Uterus (tissue), 4 donors: Measurements from ENCODE around the gene PPME1. TPM values are rescaled to one million over a fixed set of nuclear protein-coding genes. Genes with fewer than 3 reads are reported as not detected.

Experiments
- DNase-seq, 2 donors: peaks; one replicate each; pipeline ENCODE4 v3.0.0-alpha.2; 2019 to 2020
- H3K27ac ChIP-seq, 2 donors: fragments of 200-600 bp; sonication (generic); 1 replicate in 1 of 2; 2 replicates in 1 of 2; pipeline ENCODE4 v1.5.1; 2016 to 2018
- H3K27me3 ChIP-seq, 2 donors: fragments of 200-600 bp; sonication (generic); one replicate each; pipeline ENCODE4 v1.5.1; 2018 to 2019; ENCODE audit warnings: control low read depth in 1 of 2
- H3K36me3 ChIP-seq, 2 donors: fragments of 200-600 bp; sonication (generic); one replicate each; pipeline ENCODE4 v1.5.1; 2019; ENCODE audit warnings: control low read depth in 1 of 2
- H3K4me1 ChIP-seq, 2 donors: fragments of 200-600 bp; sonication (generic); one replicate each; pipeline ENCODE4 v1.5.1; 2018 to 2019; ENCODE audit warnings: control low read depth in 1 of 2
- H3K4me3 ChIP-seq, 2 donors: fragments of 200-600 bp; sonication (generic); 1 replicate in 1 of 2; 2 replicates in 1 of 2; pipeline ENCODE4 v1.5.1; 2018 to 2019; ENCODE audit warnings: mild to moderate bottlenecking in 1 of 2
- H3K9me3 ChIP-seq, 2 donors: fragments of 200-600 bp; sonication (generic); one replicate each; pipeline ENCODE4 v1.5.1; 2019; ENCODE audit warnings: control low read depth in 1 of 2
- CTCF ChIP-seq, 4 experiments: fragments of 200-600 bp in 2 of 4; fragments of 450-650 bp in 2 of 4; sonication (generic) in 2 of 4; IDR thresholded peaks; one replicate each; pipeline ENCODE4 v1.5.1; 2016 to 2019; ENCODE audit warnings: antibody characterized with exemption in 4 of 4, mild to moderate bottlenecking in 2 of 4, moderate library complexity in 1 of 4
- POLR2A ChIP-seq, 2 donors: fragments of 450-650 bp; IDR thresholded peaks; one replicate each; pipeline ENCODE4 v1.6.1; 2016; ENCODE audit warnings: antibody characterized with exemption in 2 of 2, mild to moderate bottlenecking in 1 of 2, moderate library complexity in 1 of 2
- intact Hi-C: fragments of 100-400 bp; cut with DNase I; formaldehyde crosslinking; loops from one replicate; pipeline ENCODE4 v1.15.1; 2023; ENCODE audit warnings: low total_unique reads
- small RNA-seq: library from RNA; depleted of rRNA; stranded (forward); fragments of <200 nt; gene quantifications from one replicate; pipeline ENCODE3, GENCODE V24; 2016
- total RNA-seq, 4 donors: library from RNA; depleted of rRNA in 3 of 4; stranded (reverse); fragments of >200 nt in 3 of 4; gene quantifications; one replicate each; pipeline versions ENCODE4 v1.1.0 to v1.2.4, GENCODE V29; 2014 to 2023
- donor health status: DM: yes; HTN: yes; CAD: no.

PPME1 gene
- total RNA-seq, 4 donors from 2014 or later, result 12.6 to 60.0 (median 45.3) TPM

- TF ChIP-seq POLR2A (IDR thresholded peaks at IDR 0.05), result no peak
- TF ChIP-seq CTCF (IDR thresholded peaks at IDR 0.05), result no peak
- peak overlapping the region; percentile 53 to 56 for H3K27ac ChIP-seq
Measured at GRCh38 chr11:74288161-74288560, 117.1 kb downstream of the PPME1 start.

DNA sequence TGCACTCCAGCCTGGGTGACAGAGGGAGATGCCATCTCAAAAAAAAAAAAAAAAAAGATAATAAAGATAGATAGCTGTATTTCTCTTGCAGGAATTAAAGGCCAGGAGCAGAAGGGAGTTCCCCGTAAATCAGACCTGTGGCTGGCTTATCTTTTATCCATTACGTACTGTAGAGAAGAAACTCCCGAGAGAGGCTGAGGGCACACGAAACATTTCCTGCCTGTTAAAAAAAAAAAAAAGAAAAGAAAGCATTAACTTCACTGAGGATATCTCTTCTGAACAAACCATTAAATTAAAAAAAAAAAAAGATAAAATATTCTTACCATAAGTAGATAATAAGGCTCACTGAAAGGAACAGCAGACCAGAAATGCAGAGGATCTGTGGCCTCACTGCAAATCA is 117.8 kb downstream of the PPME1 start:
- peak overlapping the region in 1 of 2 donors; percentile 53 for H3K27ac ChIP-seq
- DNase-seq, result no peak
- no peaks in the 10 kb centered on the region for H3K27me3 ChIP-seq
- intact Hi-C loops, result no loop called here
- TF ChIP-seq CTCF (IDR thresholded peaks at IDR 0.05) (no peak), POLR2A (IDR thresholded peaks at IDR 0.05) (no peak)
- H3K9me3 ChIP-seq, result no peaks in the 10 kb centered on the region
- H3K4me1 ChIP-seq, result no peaks in the 10 kb centered on the region
- H3K36me3 ChIP-seq, result no peaks in the 10 kb centered on the region
- H3K4me3 ChIP-seq, result no peak overlapping the region

More at GRCh38 chr11:74288161-74288560, 117.1 kb downstream of the PPME1 start:
- no peaks in the 10 kb centered on the region for H3K4me1 ChIP-seq
- no peaks in the 10 kb centered on the region for H3K27me3 ChIP-seq
- no peaks in the 10 kb centered on the region for H3K9me3 ChIP-seq
- H3K4me3 ChIP-seq, result no peak overlapping the region
- DNase-seq, result peak; percentile 45 to 61
- H3K36me3 ChIP-seq, result no peaks in the 10 kb centered on the region
- intact Hi-C loops, result no loop called here

DNA sequence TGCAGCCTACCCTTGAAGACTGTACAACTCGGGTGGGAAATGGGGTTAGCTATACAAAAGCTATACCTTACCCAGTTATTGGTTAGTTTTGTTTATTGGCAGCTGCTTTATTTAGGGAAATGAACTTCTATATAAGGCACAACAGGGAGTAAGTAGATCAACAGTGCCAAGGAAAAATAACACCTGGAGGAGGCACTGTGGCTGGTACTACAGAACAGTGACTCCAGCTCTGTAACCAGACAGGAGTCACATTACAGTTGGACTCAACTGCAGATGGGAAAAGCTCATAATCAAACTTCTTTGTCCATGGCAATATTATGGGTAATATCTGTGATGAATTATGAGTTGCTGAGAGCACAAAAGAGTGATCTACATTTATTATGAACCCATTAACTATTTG is 126.4 kb downstream of the PPME1 start:
- Histone ChIP-seq H3K4me3 (no peak overlapping the region), H3K4me1 (no peaks in the 10 kb centered on the region), H3K27ac (no peak overlapping the region), H3K36me3 (no peaks in the 10 kb centered on the region), H3K27me3 (no peaks in the 10 kb centered on the region), H3K9me3 (no peaks in the 10 kb centered on the region)
- TF ChIP-seq POLR2A (IDR thresholded peaks at IDR 0.05) (no peak), CTCF (IDR thresholded peaks at IDR 0.05) (no peak)
- intact Hi-C loops, result no loop called here
- DNase-seq, result no peak

- DNase-seq, result no peak
- H3K4me3 ChIP-seq, result no peak overlapping the region
- H3K36me3 ChIP-seq, result no peaks in the 10 kb centered on the region
- H3K27me3 ChIP-seq, result no peaks in the 10 kb centered on the region
- no peaks in the 10 kb centered on the region for H3K4me1 ChIP-seq
- no peaks in the 10 kb centered on the region for H3K9me3 ChIP-seq
- intact Hi-C loops, result no loop called here
- TF ChIP-seq CTCF (IDR thresholded peaks at IDR 0.05), result no peak
- TF ChIP-seq POLR2A (IDR thresholded peaks at IDR 0.05), result no peak
- H3K27ac ChIP-seq, result no peak overlapping the region
Measured at GRCh38 chr11:74299015-74299414, 127.9 kb downstream of the PPME1 start.

Small RNA genes within 50 kb of the gene (small RNA-seq; reads per million reads assigned to genes)
- gene AP002392.1, result not detected
- not detected for gene RF00409

Other genes starting within 250 kb of the PPME1 start
- gene DNAJB13, start 220.3 kb upstream of the PPME1 start, total RNA-seq, result 1 to 10 TPM in 3 of 4 donors, not detected in 1; 1.9 to 9.1 (median 4.6) TPM
- 10 to 100 TPM in 3 of 4 donors, not detected in 1; 10.8 to 64.7 (median 33.7) TPM for gene UCP2, start 188.4 kb upstream of the PPME1 start, total RNA-seq
- gene UCP3, start 162.2 kb upstream of the PPME1 start, total RNA-seq, result 1 to 10 TPM in 2 of 4 donors, under 1 TPM in 1, not detected in 1; 0.21 to 4.1 (median 1.5) TPM
- 100 to 1,000 TPM in 1 of 4 donors, 10 to 100 TPM in 3; 22.5 to 347 (median 29.5) TPM for gene C2CD3, start 287 bp upstream of the PPME1 start, total RNA-seq
- 1 to 10 TPM in 1 of 4 donors, under 1 TPM in 2, not detected in 1; 0.51 to 1.9 (median 0.64) TPM for gene P4HA3, start 140.4 kb downstream of the PPME1 start, total RNA-seq
- gene PGM2L1, start 227.1 kb downstream of the PPME1 start, total RNA-seq, result 10 to 100 TPM in 2 of 4 donors, 1 to 10 TPM in 2; 1.0 to 21.8 (median 8.8) TPM